BJ (cell line): ENCODE data around the gene RGPD4. TPM values are rescaled to one million over a fixed set of nuclear protein-coding genes. Genes with fewer than 3 reads are reported as not detected.
"Not testable (repeated sequence)": the region's sequence is repeated elsewhere in the genome, so short reads cannot be mapped to it uniquely, and the experiment has no call there.

Experiments used
- CTCF ChIA-PET: fragments of 350-600 bp; formaldehyde crosslinking; extraction: SDS; loops from one replicate; lab custom pipeline; 2021; ENCODE audit warnings: antibody characterized with exemption, inconsistent platforms; lab: Yijun Ruan, JAX
- POLR2A ChIA-PET: fragments of 300-600 bp; sonication (Branson Sonifier 250); formaldehyde crosslinking; extraction: SDS; loops from one replicate; lab custom pipeline; 2021; ENCODE audit warnings: antibody characterized with exemption; lab: Charles Lee
- DNase-seq: peaks from one replicate; pipeline ENCODE4 v3.0.0-alpha.2; 2011; ENCODE audit warnings: low read depth
- H3K27me3 ChIP-seq: 2 replicates; pipeline ENCODE4 v1.6.0; 2011; ENCODE audit warnings: low read length; ENCODE audit not compliant: control insufficient read depth, insufficient read depth
- H3K36me3 ChIP-seq: 2 replicates; pipeline ENCODE4 v1.5.1; 2011; ENCODE audit warnings: low read length; ENCODE audit not compliant: control insufficient read depth, insufficient read depth
- H3K4me3 ChIP-seq: 2 replicates; pipeline ENCODE4 v1.5.1; 2011; ENCODE audit warnings: low read depth, mild to moderate bottlenecking, control low read depth, low read length
- CTCF ChIP-seq: IDR thresholded peaks from 2 replicates; pipeline ENCODE4 v1.5.1; 2011; ENCODE audit warnings: low read depth, mild to moderate bottlenecking, control low read depth, inconsistent platforms, low read length, moderate library complexity; ENCODE audit not compliant: insufficient read depth
- polyA minus RNA-seq: library from RNA; depleted of rRNA, polyadenylated mRNA; stranded (reverse); fragments of >200 nt; gene quantifications from 2 replicates; pipeline ENCODE4 v1.2.3, GENCODE V29; 2011; rRNA and poly(A)+ RNA removed
- polyA plus RNA-seq: library from polyadenylated mRNA; depleted of rRNA; stranded (reverse); fragments of >200 nt; gene quantifications from 2 replicates; pipeline ENCODE4 v1.2.3, GENCODE V29; 2011; rRNA removed

Gene RGPD4
- polyA plus RNA-seq (0.04 TPM in 1 of 2 replicates, not detected in the other), polyA minus RNA-seq (0.10 and 0.24 TPM in 2 replicates)

DNA sequence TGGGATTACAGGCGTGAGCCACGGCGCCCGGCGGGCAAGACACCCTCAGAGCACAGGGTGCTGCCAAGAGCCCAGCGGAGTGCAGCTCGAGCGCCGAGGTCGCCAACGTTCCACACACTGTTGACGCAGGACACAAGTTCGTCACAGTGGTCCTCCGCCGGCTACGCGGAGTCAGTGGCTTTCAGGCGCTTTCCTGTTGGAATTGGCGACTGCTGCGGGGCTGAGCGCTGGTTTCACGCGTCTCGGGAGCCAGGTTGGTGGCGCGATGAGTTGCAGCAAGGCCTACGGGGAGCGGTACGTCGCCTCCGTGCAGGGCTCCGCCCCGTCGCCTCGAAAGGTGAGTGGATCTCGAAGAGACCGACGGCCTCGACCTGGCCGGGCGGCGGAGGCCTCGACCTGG lies at the start of gene RGPD4:
TSS of gene RGPD4 (plus strand) at position 144 of the 400 bp plus-strand sequence. CDS start at position 266, 122 bp downstream.
- DNase-seq, H3K27me3 ChIP-seq, POLR2A ChIA-PET, CTCF ChIA-PET, H3K36me3 ChIP-seq, H3K4me3 ChIP-seq: not testable (repeated sequence)

DNA sequence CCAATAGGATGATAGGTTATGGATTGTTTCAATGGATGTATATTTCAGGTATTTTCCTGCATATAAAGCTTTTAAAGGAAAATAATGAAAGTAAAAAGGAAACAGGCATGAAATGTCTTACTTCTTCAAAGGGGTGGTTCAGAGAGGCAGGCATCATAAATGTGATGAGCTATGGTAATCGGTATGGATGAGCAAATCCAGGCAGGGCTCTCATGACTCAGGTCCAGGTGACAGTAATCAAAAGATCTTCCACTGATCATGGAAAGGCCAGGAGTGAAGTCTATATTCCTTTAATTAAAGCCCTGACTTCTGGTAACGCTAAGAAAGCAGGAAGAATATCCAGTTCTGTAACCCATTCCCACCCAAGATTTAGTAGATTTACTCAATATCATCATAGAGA lies 48.7 kb upstream of the RGPD4 start:
- POLR2A ChIA-PET, result no interaction called here
- no peaks in the 10 kb centered on the region for H3K36me3 ChIP-seq
- no peak overlapping the region for H3K4me3 ChIP-seq
- no peak for DNase-seq
- no peaks in the 10 kb centered on the region for H3K27me3 ChIP-seq
- CTCF ChIA-PET, result interaction anchor here (1.1 kb wide), 1 partner anchor 22 kb away, joined by 3 read pairs; no protein-coding TSS in a partner anchor
- no peak for TF ChIP-seq CTCF

DNA sequence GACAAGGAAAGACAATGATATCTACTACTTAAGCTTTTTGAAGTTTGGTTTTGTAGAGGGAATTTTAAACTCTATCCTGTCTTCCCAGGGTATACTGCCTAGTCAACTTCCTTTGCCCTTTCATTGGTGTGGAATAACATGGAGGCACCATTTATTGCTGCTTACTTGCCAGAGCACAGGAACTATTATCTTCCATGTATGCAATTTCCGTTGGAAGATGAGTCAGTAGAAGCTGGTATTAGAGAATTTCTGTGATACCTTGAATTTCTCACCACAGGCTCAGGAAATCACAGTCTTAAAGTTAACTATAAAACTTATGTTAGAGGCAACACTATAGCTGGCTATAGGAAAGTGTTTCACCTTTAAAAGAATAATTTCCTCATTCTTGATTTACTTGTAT lies 40.9 kb upstream of the RGPD4 start:
- H3K4me3 ChIP-seq, result no peak overlapping the region
- H3K27me3 ChIP-seq, result no peaks in the 10 kb centered on the region
- ChIA-PET POLR2A (no interaction called here), CTCF (no interaction called here)
- no peak for TF ChIP-seq CTCF
- H3K36me3 ChIP-seq, result no peaks in the 10 kb centered on the region
- no peak for DNase-seq

DNA sequence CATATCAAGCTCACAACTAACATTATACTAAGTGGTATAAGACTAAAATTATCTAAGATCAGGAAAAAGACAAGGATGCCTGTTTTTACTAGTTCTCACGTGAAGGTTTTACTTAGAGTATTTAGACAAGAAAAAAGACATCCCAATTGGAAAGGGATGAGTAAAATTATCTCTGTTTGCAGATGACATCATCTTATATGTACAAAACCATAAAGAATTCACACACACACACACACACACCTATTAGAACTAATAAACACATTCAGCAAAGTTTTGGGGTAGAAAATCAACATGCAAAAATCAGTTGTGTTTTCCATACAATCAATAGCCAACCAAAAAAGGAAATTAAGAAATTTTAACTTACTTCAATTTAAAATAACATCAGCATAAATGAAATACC lies 35.9 kb upstream of the RGPD4 start:
- no peak for DNase-seq
- no peak overlapping the region for H3K4me3 ChIP-seq
- no peaks in the 10 kb centered on the region for H3K27me3 ChIP-seq
- ChIA-PET CTCF (no interaction called here), POLR2A (no interaction called here)
- no peaks in the 10 kb centered on the region for H3K36me3 ChIP-seq
- no peak for TF ChIP-seq CTCF

DNA sequence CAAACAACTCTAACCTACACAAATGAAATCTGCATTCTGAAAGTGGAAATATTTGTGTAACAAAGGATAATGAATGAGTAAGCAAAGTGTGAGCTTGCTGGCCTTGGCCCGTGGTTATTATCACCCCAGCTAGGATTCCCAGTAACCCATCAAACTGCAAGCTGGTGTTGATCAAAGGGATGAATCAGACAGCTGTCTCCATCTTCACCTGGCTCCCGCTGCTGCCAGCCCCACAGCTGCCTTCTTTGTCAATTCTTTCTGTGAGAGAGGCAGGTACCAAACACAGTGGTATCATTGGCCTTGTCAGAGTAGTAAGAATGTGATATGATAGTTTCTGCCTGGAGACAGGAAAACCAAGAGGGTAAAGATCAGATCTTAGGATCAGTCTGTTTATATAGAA lies 25.2 kb upstream of the RGPD4 start:
- no peak for DNase-seq
- TF ChIP-seq CTCF, result no peak
- CTCF ChIA-PET, result interaction anchor here (0.6 kb wide), 1 partner anchor 46 kb away, joined by 4 read pairs; no protein-coding TSS in a partner anchor

More for the DNA sequence above, 25.2 kb upstream of the RGPD4 start:
- Histone ChIP-seq H3K27me3 (no peaks in the 10 kb centered on the region), H3K4me3 (no peak overlapping the region), H3K36me3 (no peaks in the 10 kb centered on the region)
- POLR2A ChIA-PET, result no interaction called here
